ENCODE data around the gene ANKRD53. TPM values are rescaled to one million over a fixed set of nuclear protein-coding genes. Genes with fewer than 3 reads are reported as not detected.

ANKRD53 gene
- total and polyA plus RNA-seq, 9 of the 15 experiments (the other 6 are each of a cell fraction or from before 2014, with no cell fraction given), result 0.18 TPM; not detected in 8

DNA sequence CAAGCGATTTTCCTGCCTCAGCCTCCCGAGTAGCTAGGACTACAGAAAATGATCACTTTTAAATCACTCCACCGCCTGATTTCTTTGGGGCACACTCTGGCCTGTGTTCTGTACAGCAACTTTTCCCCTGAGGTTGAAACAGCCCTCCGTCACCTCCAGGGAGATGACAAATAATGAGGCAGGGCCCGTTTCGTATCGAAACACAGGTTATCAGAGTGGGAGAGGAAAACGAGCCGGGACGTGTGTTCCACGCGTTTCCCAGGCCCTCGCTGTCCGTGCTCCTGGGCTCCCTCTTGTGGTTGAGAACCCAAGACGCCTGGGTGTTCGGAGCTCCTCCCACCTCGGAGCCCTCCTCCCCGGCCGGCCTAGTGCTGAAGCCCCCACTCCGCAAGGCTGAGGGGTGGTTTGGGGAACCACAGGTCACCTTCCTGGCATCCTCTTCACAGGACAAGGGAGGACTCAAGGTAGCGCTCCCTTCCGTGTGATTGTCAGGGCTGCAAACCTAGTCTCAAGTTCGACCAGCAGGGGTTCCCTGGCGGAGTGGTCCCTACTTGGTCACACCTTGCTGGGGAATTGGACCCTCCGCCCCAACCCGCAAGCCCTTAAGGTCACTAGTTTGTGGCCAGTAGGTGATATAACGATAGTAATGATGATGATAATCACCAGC lies 30.0 kb upstream of the ANKRD53 start:
- H3K4me3 ChIP-seq, result peak overlapping the region; percentile 4
- H3K27me3 ChIP-seq (ENCODE audit: control insufficient read depth in 2 of 2, insufficient read depth in 2 of 2, low read length in 2 of 2), result peaks cover 2 to 19% of the 10 kb centered on the region in 2 experiments; a peak in 2 of 5 replicates
- H2AFZ ChIP-seq (ENCODE audit: low read depth, low read length), result peak overlapping the region; percentile 89
- peak; percentile 99 for ATAC-seq
- H3K4me2 ChIP-seq (ENCODE audit: insufficient read depth, low read length), result peak overlapping the region; percentile 79
- H4K20me1 ChIP-seq (replicated peaks; ENCODE audit: control insufficient read depth, insufficient read depth, low read length), result no peaks in the 10 kb centered on the region
- DNase-seq (ENCODE audit: extremely low read depth in 1 of 4, low spot score in 3 of 4), result peak; percentile 84 to 89 (median 86)
- H3K4me1 ChIP-seq (replicated peaks in 1 of 2; ENCODE audit: control insufficient read depth in 2 of 2, insufficient read depth in 2 of 2, low read length in 2 of 2), result peaks cover 2 to 11% of the 10 kb centered on the region in 2 experiments; a peak in 3 of 5 replicates
- no peaks in the 10 kb centered on the region for H3K9me1 ChIP-seq (ENCODE audit: control insufficient read depth, insufficient read depth, low read length)
- FAIRE-seq, result peak; percentile 81
- H3K27ac ChIP-seq (ENCODE audit: extremely low read depth, low read depth, low read length), result no peak overlapping the region
- no peaks in the 10 kb centered on the region for H3K79me2 ChIP-seq (ENCODE audit: control insufficient read depth, insufficient read depth, low read length)
- ChIA-PET POLR2A (interaction anchor here (0.6 to 1.5 kb wide), 4 partner anchors 14 to 85 kb away, joined by 3 to 5 read pairs (median 4); no protein-coding TSS in a partner anchor), CTCF (ENCODE audit: low intra/inter-chr PET ratio) (interaction anchor here (0.8 to 4.2 kb wide), 8 partner anchors 29 to 633 kb away, joined by 3 to 48 read pairs (median 6); no protein-coding TSS in a partner anchor)
- WGBS (ENCODE audit: insufficient coverage, low coverage, missing lambda C conversion rate), result 9% methylated on average over 22 of the region's 27 CpGs
- in situ Hi-C loops (cut with MboI) (loop anchor here (5.0 to 10.0 kb wide), 4 partner anchors 81 to 634 kb away; partner anchors contain the start of gene FIGLA), intact Hi-C loops (cut with micrococcal nuclease) (loop anchor here (10.0 kb wide), 1 partner anchor 644 kb away; the partner anchor contains the start of gene FAM136A)
- no peaks in the 10 kb centered on the region for H3K36me3 ChIP-seq (ENCODE audit: control insufficient read depth, insufficient read depth, low read length)
- BruUV-seq (replicated peaks), result no TSS peak
- H3K9me3 ChIP-seq (replicated peaks; ENCODE audit: control insufficient read depth, insufficient read depth, low read depth, low read length), result no peaks in the 10 kb centered on the region
- peak overlapping the region; percentile 4 to 30; a peak in 2 of 4 replicates for H3K9ac ChIP-seq (ENCODE audit: insufficient read depth in 1 of 2, low read depth in 2 of 2, low read length in 2 of 2)
- TF ChIP-seq TFAP4 (CRISPR knock-in tag; IDR thresholded peaks at IDR 0.05; ENCODE audit: borderline replicate concordance) (peak; percentile 66; the same call in 1 of the 2 replicates), ZNF253 (CRISPR knock-in tag; conservative IDR thresholded peaks at IDR 0.05) (no peak), POLR2G (IDR thresholded peaks at IDR 0.05; ENCODE audit: low read depth, low read length) (0 out of 2 replicates have a peak, but pooled peaks have one; percentile 24), CREB1 (IDR thresholded peaks at IDR 0.05) (no peak), CREB1 (CRISPR knock-in tag; IDR thresholded peaks at IDR 0.05) (0 out of 2 replicates have a peak, but pooled peaks have one; percentile 26), ZNF316 (IDR thresholded peaks at IDR 0.05) (no peak), RAD21 (CRISPR knock-in tag; conservative IDR thresholded peaks at IDR 0.05 in 1 of 2, IDR thresholded peaks at IDR 0.05 in 1 of 2) (peak in 1 of 2 experiments; percentile 59; a peak in 3 of 4 replicates), U2AF2 (optimal IDR thresholded peaks at IDR 0.05; ENCODE audit: low read depth, low read length) (no peak), BRD9 (IDR thresholded peaks at IDR 0.05; ENCODE audit: low read depth, partially characterized antibody) (no peak), FOXK2 (conservative IDR thresholded peaks at IDR 0.05 in 1 of 2, IDR thresholded peaks at IDR 0.05 in 1 of 2; ENCODE audit: low read depth in 2 of 2) (0 out of 4 replicates have a peak, but pooled peaks of 1 of the 2 experiments have one; percentile 5), CEBPB (tag; IDR thresholded peaks at IDR 0.05) (no peak), XRCC5 (IDR thresholded peaks at IDR 0.05; ENCODE audit: low read depth, low read length) (0 out of 2 replicates have a peak, but pooled peaks have one; percentile 35), EGR1 (conservative IDR thresholded peaks at IDR 0.05) (no peak), PCBP2 (IDR thresholded peaks at IDR 0.05; ENCODE audit: low read depth, low read length, poor library complexity, severe bottlenecking) (no peak), MCM7 (IDR thresholded peaks at IDR 0.05) (no peak), ZC3H4 (CRISPR knock-in tag; IDR thresholded peaks at IDR 0.05; ENCODE audit: borderline replicate concordance) (no peak), TFAM (CRISPR knock-in tag; conservative IDR thresholded peaks at IDR 0.05) (no peak), ZBTB7A (IDR thresholded peaks at IDR 0.05; ENCODE audit: borderline replicate concordance, control insufficient read depth, low read depth, low read length) (peak; percentile 48; the same call in 1 of the 2 replicates)
- TF ChIP-seq, protein P1, sequence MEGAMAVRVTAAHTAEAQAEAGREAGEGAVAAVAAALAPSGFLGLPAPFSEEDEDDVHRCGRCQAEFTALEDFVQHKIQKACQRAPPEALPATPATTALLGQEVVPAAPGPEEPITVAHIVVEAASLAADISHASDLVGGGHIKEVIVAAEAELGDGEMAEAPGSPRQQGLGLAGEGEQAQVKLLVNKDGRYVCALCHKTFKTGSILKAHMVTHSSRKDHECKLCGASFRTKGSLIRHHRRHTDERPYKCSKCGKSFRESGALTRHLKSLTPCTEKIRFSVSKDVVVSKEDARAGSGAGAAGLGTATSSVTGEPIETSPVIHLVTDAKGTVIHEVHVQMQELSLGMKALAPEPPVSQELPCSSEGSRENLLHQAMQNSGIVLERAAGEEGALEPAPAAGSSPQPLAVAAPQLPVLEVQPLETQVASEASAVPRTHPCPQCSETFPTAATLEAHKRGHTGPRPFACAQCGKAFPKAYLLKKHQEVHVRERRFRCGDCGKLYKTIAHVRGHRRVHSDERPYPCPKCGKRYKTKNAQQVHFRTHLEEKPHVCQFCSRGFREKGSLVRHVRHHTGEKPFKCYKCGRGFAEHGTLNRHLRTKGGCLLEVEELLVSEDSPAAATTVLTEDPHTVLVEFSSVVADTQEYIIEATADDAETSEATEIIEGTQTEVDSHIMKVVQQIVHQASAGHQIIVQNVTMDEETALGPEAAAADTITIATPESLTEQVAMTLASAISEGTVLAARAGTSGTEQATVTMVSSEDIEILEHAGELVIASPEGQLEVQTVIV (CRISPR knock-in tag; IDR thresholded peaks at IDR 0.05; ENCODE audit: borderline replicate concordance), result no peak

Data from K562 (cell line).